Panc1 (cell line): Measurements from ENCODE around the gene ZNF274. TPM values are rescaled to one million over a fixed set of nuclear protein-coding genes. Genes with fewer than 3 reads are reported as not detected.

Experiments
- ATAC-seq: fragments of 200-7000 bp; cut with Tn5 transposase; 2 replicates; pipeline ENCODE4 v1.9.1; 2020; ENCODE audit warnings: mild to moderate bottlenecking, moderate library complexity
- BruUV-seq: library from RNA; stranded (reverse); fragments of 400-500 nt; replicated peaks from 2 replicates; lab custom pipeline; 2021; lab: Mats Ljungman, UMichigan
- CTCF ChIA-PET: fragments of 300-600 bp; sonication (Branson Sonifier 250); formaldehyde crosslinking; loops from one replicate; lab custom pipeline; 2022; ENCODE audit warnings: antibody characterized with exemption; lab: Charles Lee
- POLR2A ChIA-PET: fragments of 300-600 bp; sonication (Branson Sonifier 250); formaldehyde crosslinking; loops from one replicate; lab custom pipeline; 2022; ENCODE audit warnings: antibody characterized with exemption; lab: Charles Lee
- DNase-seq: peaks from one replicate; pipeline ENCODE4 v3.0.0-alpha.2; 2010; ENCODE audit warnings: low read depth, low spot score
- H3K27ac ChIP-seq: 2 replicates; pipeline ENCODE4 v1.5.1; 2011; ENCODE audit warnings: mild to moderate bottlenecking, low read length, inconsistent platforms
- H3K27me3 ChIP-seq: fragments of 200-500 bp; sonication (Bioruptor generic); 2 replicates; pipeline ENCODE4 v1.6.0; 2014; ENCODE audit warnings: low read length, inconsistent platforms; ENCODE audit not compliant: control insufficient read depth, insufficient read depth
- H3K36me3 ChIP-seq: fragments of 200-500 bp; sonication (Bioruptor generic); 2 replicates; pipeline ENCODE4 v1.5.1; 2014; ENCODE audit warnings: inconsistent platforms, mild to moderate bottlenecking, low read length, moderate library complexity; ENCODE audit not compliant: control insufficient read depth, insufficient read depth
- H3K4me1 ChIP-seq: 2 replicates; pipeline ENCODE4 v1.5.1; 2011; ENCODE audit warnings: inconsistent platforms, mild to moderate bottlenecking, low read length, moderate library complexity; ENCODE audit not compliant: control insufficient read depth, insufficient read depth
- H3K4me3 ChIP-seq, 2 experiments: 2 replicates each; pipeline ENCODE4 v1.5.1; 2011 to 2012; ENCODE audit warnings: low read depth in 2 of 2, low read length in 2 of 2, mild to moderate bottlenecking in 2 of 2, inconsistent platforms in 1 of 2, moderate library complexity in 1 of 2
- H3K9me3 ChIP-seq: fragments of 200-500 bp; sonication (Bioruptor generic); 2 replicates; pipeline ENCODE4 v1.5.1; 2014; ENCODE audit warnings: low read depth, mild to moderate bottlenecking, inconsistent platforms, low read length, moderate library complexity; ENCODE audit not compliant: control insufficient read depth, insufficient read depth
- CTCF ChIP-seq: fragments of 450-650 bp; IDR thresholded peaks from 2 replicates; pipeline ENCODE4 v1.5.1; 2017; ENCODE audit warnings: mild to moderate bottlenecking
- POLR2AphosphoS5 ChIP-seq: IDR thresholded peaks from 2 replicates; pipeline ENCODE4 v1.6.1; 2012; ENCODE audit warnings: mild to moderate bottlenecking, low read depth, low read length, moderate library complexity
- REST ChIP-seq, 2 experiments: IDR thresholded peaks; 2 replicates each; pipeline ENCODE4 v1.6.1; 2011 to 2012; ENCODE audit warnings: low read depth in 2 of 2, control low read depth in 1 of 2, low read length in 1 of 2, mild to moderate bottlenecking in 1 of 2, moderate library complexity in 1 of 2; ENCODE audit not compliant: insufficient read depth in 1 of 2
- SIN3A ChIP-seq: IDR thresholded peaks from 2 replicates; pipeline ENCODE4 v1.6.1; 2012; ENCODE audit warnings: low read depth, mild to moderate bottlenecking, low read length, moderate library complexity, borderline replicate concordance; ENCODE audit not compliant: insufficient read depth
- TCF7L2 ChIP-seq: IDR thresholded peaks from 2 replicates; pipeline ENCODE4 v1.6.1; 2011; ENCODE audit warnings: mild to moderate bottlenecking, low read depth, low read length, inconsistent platforms
- in situ Hi-C: cut with HindIII; loops from 2 replicates; pipeline ENCODE4 v1.10.0; 2016; ENCODE audit warnings: low sequenced_read_pairs, low pct_unique_long_range_greater_than_20kb
- intact Hi-C: fragments of 100-400 bp; cut with micrococcal nuclease; formaldehyde crosslinking; loops from one replicate; pipeline ENCODE4 v1.10.0; 2022; ENCODE audit not compliant: unreplicated experiment
- total RNA-seq: library from RNA; stranded (reverse); gene quantifications from one replicate; pipeline ENCODE4 v1.2.1, GENCODE V29; 2021; ENCODE audit not compliant: unreplicated experiment

ZNF274 gene
- total RNA-seq, 1 experiment from 2014 or later, result 13.7 TPM

- ATAC-seq (no peak), DNase-seq (no peak)
- BruUV-seq, result no TSS peak
- H3K27ac ChIP-seq, result no peak overlapping the region
- no peaks in the 10 kb centered on the region for H3K36me3 ChIP-seq
- CTCF ChIA-PET, result no interaction called here
- H3K27me3 ChIP-seq, result no peaks in the 10 kb centered on the region
- intact Hi-C loops (no loop called here), in situ Hi-C loops (no loop called here)
- POLR2A ChIA-PET, result no interaction called here
- no peak overlapping the region for H3K4me3 ChIP-seq
- peaks cover 32% of the 10 kb centered on the region for H3K9me3 ChIP-seq
- H3K4me1 ChIP-seq, result no peaks in the 10 kb centered on the region
- TF ChIP-seq REST (IDR thresholded peaks at IDR 0.05; ENCODE audit: insufficient read depth in 1 of 2, low read depth in 2 of 2, low read length in 1 of 2), result no peak
- no peak for TF ChIP-seq CTCF
- no peak for TF ChIP-seq POLR2AphosphoS5
- TF ChIP-seq SIN3A, result no peak
- TF ChIP-seq TCF7L2, result no peak
Observed at GRCh38 chr19:58217069-58217481, 34.2 kb downstream of the ZNF274 start.

GRCh38 chr19:58217607-58218391, 34.9 kb downstream of the ZNF274 start:
- ATAC-seq (no peak), DNase-seq (no peak)
- intact Hi-C loops, result no loop called here
- ChIA-PET CTCF (no interaction called here), POLR2A (no interaction called here)
- no peaks in the 10 kb centered on the region for H3K27me3 ChIP-seq
- in situ Hi-C loops, result no loop called here
- no TSS peak for BruUV-seq
- TF ChIP-seq CTCF (no peak), TCF7L2 (no peak), SIN3A (no peak), REST (IDR thresholded peaks at IDR 0.05; ENCODE audit: insufficient read depth in 1 of 2, low read depth in 2 of 2, low read length in 1 of 2) (no peak), POLR2AphosphoS5 (no peak)
- H3K27ac ChIP-seq, result no peak overlapping the region
- no peak overlapping the region for H3K4me3 ChIP-seq
- no peaks in the 10 kb centered on the region for H3K4me1 ChIP-seq
- peaks cover 25% of the 10 kb centered on the region for H3K9me3 ChIP-seq
- no peaks in the 10 kb centered on the region for H3K36me3 ChIP-seq
